Measurements from ENCODE around the gene TUT1. TPM values are rescaled to one million over a fixed set of nuclear protein-coding genes. Genes with fewer than 3 reads are reported as not detected.
A peak's percentile ranks its signal among the peaks of the same experiment; 100 is the strongest.

Gene TUT1
- total RNA-seq, 1 experiment from 2014 or later = 20.7 TPM

DNA sequence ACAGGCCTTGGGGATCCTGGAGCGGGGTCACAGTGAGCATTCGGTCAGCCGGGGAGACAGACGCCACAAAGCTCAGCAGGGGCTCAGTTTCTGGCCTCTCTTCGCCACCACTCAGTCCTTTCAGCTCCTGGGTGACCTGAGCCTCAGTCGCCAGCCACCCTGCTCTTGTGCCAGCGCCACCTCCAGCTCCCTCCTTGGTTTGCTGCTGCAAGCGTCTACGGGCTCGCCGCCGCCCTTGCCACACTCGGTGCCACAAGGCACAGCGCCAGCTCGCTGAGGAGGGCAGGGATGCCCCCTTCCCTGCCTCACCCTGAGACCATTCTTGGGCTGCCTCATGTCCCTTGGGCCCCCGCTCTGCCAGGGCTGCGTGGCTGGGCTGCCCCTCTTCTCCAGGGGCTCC, 16.2 kb downstream of the TUT1 start:
- no peaks in the 10 kb centered on the region for H3K9me3 ChIP-seq (ENCODE audit: control insufficient read depth, low read depth, low read length)
- H4K20me1 ChIP-seq (ENCODE audit: control insufficient read depth, insufficient read depth, insufficient read length) = no peaks in the 10 kb centered on the region
- H2BK5ac ChIP-seq (ENCODE audit: insufficient read length, low read length) = no peak overlapping the region
- no peak overlapping the region; the same call in 1 of the 2 replicates for H3K14ac ChIP-seq (ENCODE audit: insufficient read depth, low read length)
- H3K23ac ChIP-seq (ENCODE audit: insufficient read length, low read depth, low read length) = no peak overlapping the region
- no peak overlapping the region for H4K91ac ChIP-seq (ENCODE audit: insufficient read length, low read depth, low read length)
- peak overlapping the region; percentile 91 for H3K9ac ChIP-seq (ENCODE audit: extremely low read depth, insufficient read length, low read length)
- WGBS (ENCODE audit: extremely low coverage, insufficient read length, low lambda C conversion rate) = no CpG with 5 or more reads among the region's 17 CpGs
- peaks cover 34 to 38% of the 10 kb centered on the region in 2 experiments for H3K4me1 Mint-ChIP-seq
- H2BK12ac ChIP-seq (ENCODE audit: insufficient read length, low read depth, low read length) = no peak overlapping the region
- H3K4me3 Mint-ChIP-seq = peak overlapping the region; percentile 99 to 100
- no peaks in the 10 kb centered on the region for H3K4me1 ChIP-seq (ENCODE audit: insufficient read depth, low read length)
- H3K27me3 ChIP-seq (ENCODE audit: insufficient read depth, low read length) = no peaks in the 10 kb centered on the region
- no peak overlapping the region for H3K18ac ChIP-seq (ENCODE audit: insufficient read length, low read depth, low read length)
- peak overlapping the region; percentile 98 for H3K4me2 ChIP-seq (ENCODE audit: insufficient read depth, insufficient read length, low read length)
- no peak overlapping the region for H2BK120ac ChIP-seq (ENCODE audit: low read depth, low read length, poor library complexity, severe bottlenecking)
- H3K79me2 ChIP-seq (ENCODE audit: insufficient read depth, low read length) = peaks cover 12% of the 10 kb centered on the region; the same call in 1 of the 2 replicates
- H3K56ac ChIP-seq (ENCODE audit: insufficient read length, low read depth, low read length) = no peak overlapping the region
- H3K79me1 ChIP-seq (ENCODE audit: insufficient read depth, low read depth, low read length, poor library complexity, severe bottlenecking) = peaks cover 8% of the 10 kb centered on the region
- no peak overlapping the region for H4K8ac ChIP-seq (replicated peaks; ENCODE audit: insufficient read length, low read depth, low read length)
- H3K9me3 Mint-ChIP-seq = no peaks in the 10 kb centered on the region
- DNase-seq = no peak
- H3K27me3 Mint-ChIP-seq (ENCODE audit: low read depth) = no peaks in the 10 kb centered on the region
- no peak overlapping the region for H3K27ac ChIP-seq (ENCODE audit: insufficient read length, low read depth, low read length)
- H3K27ac Mint-ChIP-seq = peak overlapping the region in 1 of 3 experiments; percentile 88; a peak in 1 of 7 replicates
- TF ChIP-seq, protein P1, sequence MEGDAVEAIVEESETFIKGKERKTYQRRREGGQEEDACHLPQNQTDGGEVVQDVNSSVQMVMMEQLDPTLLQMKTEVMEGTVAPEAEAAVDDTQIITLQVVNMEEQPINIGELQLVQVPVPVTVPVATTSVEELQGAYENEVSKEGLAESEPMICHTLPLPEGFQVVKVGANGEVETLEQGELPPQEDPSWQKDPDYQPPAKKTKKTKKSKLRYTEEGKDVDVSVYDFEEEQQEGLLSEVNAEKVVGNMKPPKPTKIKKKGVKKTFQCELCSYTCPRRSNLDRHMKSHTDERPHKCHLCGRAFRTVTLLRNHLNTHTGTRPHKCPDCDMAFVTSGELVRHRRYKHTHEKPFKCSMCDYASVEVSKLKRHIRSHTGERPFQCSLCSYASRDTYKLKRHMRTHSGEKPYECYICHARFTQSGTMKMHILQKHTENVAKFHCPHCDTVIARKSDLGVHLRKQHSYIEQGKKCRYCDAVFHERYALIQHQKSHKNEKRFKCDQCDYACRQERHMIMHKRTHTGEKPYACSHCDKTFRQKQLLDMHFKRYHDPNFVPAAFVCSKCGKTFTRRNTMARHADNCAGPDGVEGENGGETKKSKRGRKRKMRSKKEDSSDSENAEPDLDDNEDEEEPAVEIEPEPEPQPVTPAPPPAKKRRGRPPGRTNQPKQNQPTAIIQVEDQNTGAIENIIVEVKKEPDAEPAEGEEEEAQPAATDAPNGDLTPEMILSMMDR (conservative IDR thresholded peaks at IDR 0.05) = no peak
- no peak overlapping the region for H2AFZ ChIP-seq (ENCODE audit: low read length)
- no peak overlapping the region for H3T11ph ChIP-seq (ENCODE audit: low read length)
- no peak overlapping the region for H2BK15ac ChIP-seq (ENCODE audit: low read depth, low read length)
- H2AK5ac ChIP-seq (ENCODE audit: insufficient read length, low read length) = no peak overlapping the region
- peaks cover 13% of the 10 kb centered on the region for H3K23me2 ChIP-seq (ENCODE audit: insufficient read length, low read depth, low read length, poor library complexity, severe bottlenecking)
- H3K36me3 Mint-ChIP-seq (ENCODE audit: insufficient read depth in 1 of 3, low read depth in 3 of 3) = peaks cover 37 to 68% (median 61%) of the 10 kb centered on the region in 3 experiments
- H4K5ac ChIP-seq (ENCODE audit: insufficient read length, low read depth, low read length) = no peak overlapping the region
- no peak overlapping the region for H3K4ac ChIP-seq (ENCODE audit: low read depth, low read length)
- no peak overlapping the region for H2BK20ac ChIP-seq (ENCODE audit: low read depth, low read length, poor library complexity, severe bottlenecking)

All from H9 (cell line).